ENCODE data around the gene MALT1.

DNA sequence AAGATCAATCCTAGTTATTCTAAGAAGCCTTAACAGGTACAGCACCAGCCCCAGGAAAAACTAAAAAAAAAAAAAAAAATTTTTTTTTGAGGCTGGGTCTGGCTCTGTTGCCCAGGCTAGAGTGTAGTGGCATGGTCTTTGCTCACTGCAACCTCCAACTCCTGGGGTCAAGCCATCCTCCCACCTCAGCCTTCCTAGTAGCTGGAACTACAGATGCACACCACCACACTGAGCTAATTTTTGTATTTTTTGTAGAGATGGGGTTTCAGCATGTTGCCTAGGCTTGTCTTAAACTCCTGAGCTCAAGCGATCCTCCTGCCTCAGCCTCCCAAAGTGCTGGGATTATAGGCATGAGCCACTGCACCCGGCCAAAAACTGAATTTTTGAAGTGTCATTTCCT is 32.0 kb upstream of the MALT1 start:
- TF ChIP-seq ELF4 (IDR thresholded peaks at IDR 0.05) (no peak), SP1 (IDR thresholded peaks at IDR 0.05) (no peak), NFRKB (IDR thresholded peaks at IDR 0.05) (no peak), FOXK2 (IDR thresholded peaks at IDR 0.05) (no peak), TARDBP (IDR thresholded peaks at IDR 0.05) (no peak), FOXM1 (IDR thresholded peaks at IDR 0.05; ENCODE audit: borderline replicate concordance) (no peak), CTBP1 (IDR thresholded peaks at IDR 0.05; ENCODE audit: borderline replicate concordance) (no peak), L3MBTL2 (conservative IDR thresholded peaks at IDR 0.05) (no peak)
- TF ChIP-seq, protein P1, sequence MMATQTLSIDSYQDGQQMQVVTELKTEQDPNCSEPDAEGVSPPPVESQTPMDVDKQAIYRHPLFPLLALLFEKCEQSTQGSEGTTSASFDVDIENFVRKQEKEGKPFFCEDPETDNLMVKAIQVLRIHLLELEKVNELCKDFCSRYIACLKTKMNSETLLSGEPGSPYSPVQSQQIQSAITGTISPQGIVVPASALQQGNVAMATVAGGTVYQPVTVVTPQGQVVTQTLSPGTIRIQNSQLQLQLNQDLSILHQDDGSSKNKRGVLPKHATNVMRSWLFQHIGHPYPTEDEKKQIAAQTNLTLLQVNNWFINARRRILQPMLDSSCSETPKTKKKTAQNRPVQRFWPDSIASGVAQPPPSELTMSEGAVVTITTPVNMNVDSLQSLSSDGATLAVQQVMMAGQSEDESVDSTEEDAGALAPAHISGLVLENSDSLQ (IDR thresholded peaks at IDR 0.05): no peak
